ENCODE results near the gene HOXB9. TPM values are rescaled to one million over a fixed set of nuclear protein-coding genes. Genes with fewer than 3 reads are reported as not detected.

Gene HOXB9
- total RNA-seq, 1 donor from 2014 or later, result 0.13 TPM

DNA sequence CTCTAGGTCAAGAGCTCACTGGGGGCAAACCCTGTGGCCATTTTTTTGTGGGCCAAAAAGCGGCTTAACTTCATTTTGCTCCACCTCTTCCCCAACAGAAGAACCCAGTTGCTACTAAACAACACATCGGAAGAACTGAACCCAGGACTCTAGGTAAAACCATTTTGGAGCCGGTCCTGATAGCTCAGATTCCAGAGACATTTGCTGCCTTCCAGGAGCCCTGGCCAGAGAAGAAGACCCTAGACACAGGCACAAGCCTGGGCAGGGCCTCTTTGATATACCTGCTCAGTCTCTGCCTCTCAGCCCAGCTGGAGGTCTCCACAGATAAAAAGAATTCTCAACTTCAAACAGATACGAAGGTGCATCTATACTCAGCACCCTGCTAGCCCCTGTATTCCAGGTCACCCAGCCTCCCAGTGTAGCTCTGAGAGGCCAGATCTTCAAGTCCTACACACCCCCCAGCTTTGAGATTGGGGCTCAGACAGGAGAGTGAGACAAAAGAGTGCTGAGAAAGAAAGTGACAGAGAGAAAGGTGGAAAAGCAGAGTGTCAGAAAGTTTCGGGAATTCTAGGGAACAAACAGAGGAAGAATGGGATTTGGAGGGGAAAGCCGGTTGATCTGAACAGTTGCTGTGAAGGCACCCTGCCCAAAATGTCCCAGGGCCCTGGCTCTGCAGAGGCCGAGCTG is 6.6 kb upstream of the HOXB9 start:
- H3K36me3 Mint-ChIP-seq (ENCODE audit: low read depth), result no peaks in the 10 kb centered on the region
- DNase-seq (no peak), ATAC-seq (ENCODE audit: low read depth) (no peak)
- CTCF ChIA-PET, result interaction anchor here (1.6 to 1.7 kb wide), 2 partner anchors 10 to 14 kb away, joined by 6 to 9 read pairs; no protein-coding TSS in a partner anchor
- POLR2A ChIA-PET, result interaction anchor here (0.6 kb wide), 1 partner anchor 1051 kb away, joined by 5 read pairs; no protein-coding TSS in a partner anchor
- H3K27ac Mint-ChIP-seq, result no peak overlapping the region
- H3K4me1 Mint-ChIP-seq, result peaks cover 3% of the 10 kb centered on the region
- H3K9me3 Mint-ChIP-seq, result no peaks in the 10 kb centered on the region
- peaks cover 85% of the 10 kb centered on the region for H3K27me3 Mint-ChIP-seq
- TF ChIP-seq, protein P1, sequence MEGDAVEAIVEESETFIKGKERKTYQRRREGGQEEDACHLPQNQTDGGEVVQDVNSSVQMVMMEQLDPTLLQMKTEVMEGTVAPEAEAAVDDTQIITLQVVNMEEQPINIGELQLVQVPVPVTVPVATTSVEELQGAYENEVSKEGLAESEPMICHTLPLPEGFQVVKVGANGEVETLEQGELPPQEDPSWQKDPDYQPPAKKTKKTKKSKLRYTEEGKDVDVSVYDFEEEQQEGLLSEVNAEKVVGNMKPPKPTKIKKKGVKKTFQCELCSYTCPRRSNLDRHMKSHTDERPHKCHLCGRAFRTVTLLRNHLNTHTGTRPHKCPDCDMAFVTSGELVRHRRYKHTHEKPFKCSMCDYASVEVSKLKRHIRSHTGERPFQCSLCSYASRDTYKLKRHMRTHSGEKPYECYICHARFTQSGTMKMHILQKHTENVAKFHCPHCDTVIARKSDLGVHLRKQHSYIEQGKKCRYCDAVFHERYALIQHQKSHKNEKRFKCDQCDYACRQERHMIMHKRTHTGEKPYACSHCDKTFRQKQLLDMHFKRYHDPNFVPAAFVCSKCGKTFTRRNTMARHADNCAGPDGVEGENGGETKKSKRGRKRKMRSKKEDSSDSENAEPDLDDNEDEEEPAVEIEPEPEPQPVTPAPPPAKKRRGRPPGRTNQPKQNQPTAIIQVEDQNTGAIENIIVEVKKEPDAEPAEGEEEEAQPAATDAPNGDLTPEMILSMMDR (IDR thresholded peaks at IDR 0.05), result no peak
- intact Hi-C loops (cut with micrococcal nuclease), result no loop called here
- H3K4me3 Mint-ChIP-seq, result no peak overlapping the region

DNA sequence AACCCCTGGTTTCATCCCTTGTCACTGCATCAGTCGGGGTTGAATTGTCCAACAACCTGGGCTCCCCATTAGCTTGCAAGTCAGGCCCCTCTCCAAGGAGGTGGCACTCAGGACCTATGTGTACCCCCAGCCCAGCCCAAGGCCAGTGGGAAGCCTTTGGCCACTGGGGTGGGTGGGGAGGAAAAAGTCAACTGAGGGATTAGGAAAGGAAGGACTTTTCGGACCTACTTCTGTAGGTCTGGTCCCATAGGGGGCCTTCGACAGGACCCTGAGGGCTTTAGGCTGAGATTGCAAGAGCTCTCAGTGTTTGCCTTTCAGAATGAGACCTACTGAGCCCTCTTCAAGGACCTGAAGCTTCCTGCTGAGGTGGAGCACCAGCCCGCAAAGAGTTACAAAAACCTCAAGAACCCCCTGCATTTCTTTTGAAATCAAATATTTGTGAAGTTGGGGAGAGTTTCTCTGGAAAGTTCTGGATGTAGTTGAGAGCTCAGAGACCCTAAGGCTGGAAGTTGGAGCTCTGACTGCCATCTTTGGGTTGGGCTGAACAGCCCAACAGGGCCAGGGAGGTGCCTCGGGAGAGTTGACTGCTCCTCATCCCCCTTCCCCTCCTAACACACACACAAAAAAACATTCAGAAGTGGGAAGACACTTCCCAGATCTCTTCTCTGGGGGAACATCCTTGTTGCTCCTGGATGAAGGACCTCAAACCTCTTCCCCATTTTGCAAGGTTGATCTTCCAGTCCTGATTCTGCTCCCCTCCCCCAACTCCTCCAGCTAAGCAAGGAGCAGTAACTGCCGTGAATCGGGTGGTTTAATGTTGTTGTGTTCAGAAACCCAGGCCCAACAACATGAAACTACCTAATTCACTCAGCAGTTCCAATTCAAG is 5.8 kb upstream of the HOXB9 start:
- ATAC-seq (ENCODE audit: low read depth) (no peak), DNase-seq (peak; percentile 4)
- Mint-ChIP-seq H3K27me3 (peaks cover 84% of the 10 kb centered on the region), H3K36me3 (ENCODE audit: low read depth) (no peaks in the 10 kb centered on the region), H3K27ac (no peak overlapping the region), H3K4me3 (no peak overlapping the region), H3K4me1 (peaks cover 4% of the 10 kb centered on the region), H3K9me3 (no peaks in the 10 kb centered on the region)
- intact Hi-C loops (cut with micrococcal nuclease), result no loop called here
- CTCF ChIA-PET, result interaction anchor here (1.6 to 1.7 kb wide), 2 partner anchors 9 to 13 kb away, joined by 6 to 9 read pairs; no protein-coding TSS in a partner anchor
- TF ChIP-seq, protein P1 (IDR thresholded peaks at IDR 0.05), result no peak
- POLR2A ChIA-PET, result interaction anchor here (0.6 kb wide), 1 partner anchor 1051 kb away, joined by 5 read pairs; no protein-coding TSS in a partner anchor

DNA sequence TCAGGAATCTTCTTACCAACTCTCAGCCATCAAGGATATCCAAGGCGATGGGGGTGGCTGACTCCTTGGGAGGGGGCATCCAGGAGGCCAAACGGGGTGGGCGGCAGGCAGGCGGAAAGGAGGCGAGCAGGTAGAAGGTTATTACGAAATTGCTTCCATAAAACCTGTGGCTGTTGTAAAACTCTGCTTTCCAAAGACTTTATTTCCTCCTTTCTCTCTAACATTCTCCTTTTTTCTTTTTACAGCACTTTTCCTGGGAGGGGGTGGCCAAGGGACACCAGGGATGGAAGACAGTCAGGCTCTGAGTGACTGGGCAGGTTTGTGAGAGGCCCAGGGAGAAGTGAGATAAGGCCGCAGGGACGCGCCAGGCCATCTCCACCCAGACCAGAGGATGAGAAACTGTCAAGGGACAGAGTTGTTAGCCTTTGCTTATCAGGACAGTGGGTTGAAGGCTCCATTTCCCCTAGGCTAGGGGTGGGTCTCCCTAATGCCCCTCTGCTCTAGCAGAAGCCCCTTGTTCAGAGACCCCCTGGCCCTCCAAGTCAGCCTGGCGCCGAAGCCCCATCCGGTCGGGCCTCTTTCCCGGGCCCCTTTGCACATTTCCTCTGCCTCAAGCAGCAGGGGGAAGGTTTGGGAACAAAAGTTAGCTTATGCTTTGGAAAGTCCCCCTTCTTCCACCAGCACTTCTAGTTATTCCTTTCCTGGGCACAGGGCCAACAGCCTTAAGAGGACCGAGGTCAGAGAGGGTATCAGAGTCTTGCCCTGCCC is 5.0 kb upstream of the HOXB9 start:
- TF ChIP-seq, protein P1 (IDR thresholded peaks at IDR 0.05), result no peak
- ATAC-seq (ENCODE audit: low read depth), result no peak
- intact Hi-C loops (cut with micrococcal nuclease), result no loop called here
- H3K9me3 Mint-ChIP-seq, result no peaks in the 10 kb centered on the region
- peaks cover 78% of the 10 kb centered on the region for H3K27me3 Mint-ChIP-seq
- H3K36me3 Mint-ChIP-seq (ENCODE audit: low read depth), result no peaks in the 10 kb centered on the region
- DNase-seq, result no peak
- H3K27ac Mint-ChIP-seq, result no peak overlapping the region
- ChIA-PET CTCF (interaction anchor here (1.6 kb wide), 1 partner anchor 13 kb away, joined by 6 read pairs; no protein-coding TSS in a partner anchor), POLR2A (interaction anchor here (0.6 kb wide), 1 partner anchor 937 kb away, joined by 3 read pairs; the partner anchor contains the start of gene TBKBP1)
- no peak overlapping the region for H3K4me3 Mint-ChIP-seq
- peaks cover 9% of the 10 kb centered on the region for H3K4me1 Mint-ChIP-seq

DNA sequence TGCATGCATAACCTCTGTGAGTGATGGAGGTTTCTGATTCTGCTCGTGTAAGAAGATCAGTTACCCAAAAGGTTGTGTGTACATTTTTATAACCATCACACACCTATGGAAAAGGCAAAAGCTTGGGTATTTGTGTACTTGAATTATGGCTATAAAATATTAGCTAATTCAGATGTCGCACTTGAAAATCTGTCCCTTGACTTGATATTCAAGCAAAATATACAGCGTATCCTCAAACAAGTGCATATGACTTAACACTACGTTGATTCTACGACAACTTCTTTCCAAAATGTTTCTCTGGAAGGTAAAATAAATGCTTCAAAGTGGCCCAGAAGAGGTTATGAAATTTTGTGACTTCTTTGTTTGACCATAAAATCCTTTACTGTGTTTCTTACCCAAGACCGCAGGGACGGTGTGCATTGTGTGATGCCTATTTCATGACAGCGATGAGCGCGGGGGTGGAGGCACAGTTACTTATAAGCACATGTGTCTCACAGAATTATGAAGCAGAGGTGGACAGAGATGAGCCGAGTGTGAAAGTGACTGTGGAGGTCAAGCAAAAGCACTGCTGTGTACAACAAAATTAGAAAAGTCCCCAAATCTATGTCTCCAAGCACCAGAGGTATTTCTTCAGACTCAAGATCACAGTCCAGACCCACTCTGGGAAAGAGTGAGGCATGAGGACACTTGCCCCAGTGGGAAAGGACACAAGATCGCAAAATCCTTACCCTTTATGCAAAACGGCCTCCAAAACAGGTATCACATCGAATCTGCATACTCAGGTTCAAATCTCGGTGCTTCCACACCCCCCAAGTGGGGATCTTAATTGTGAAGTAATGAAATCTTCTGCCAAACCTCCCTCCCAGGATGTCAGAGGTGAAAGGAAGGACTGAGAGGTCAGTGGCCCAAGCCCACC is 4.1 kb upstream of the HOXB9 start:
- Mint-ChIP-seq H3K4me3 (no peak overlapping the region), H3K27me3 (peaks cover 73% of the 10 kb centered on the region), H3K9me3 (no peaks in the 10 kb centered on the region), H3K27ac (no peak overlapping the region), H3K4me1 (peaks cover 15% of the 10 kb centered on the region), H3K36me3 (ENCODE audit: low read depth) (no peaks in the 10 kb centered on the region)
- POLR2A ChIA-PET, result interaction anchor here (0.5 kb wide), 1 partner anchor 98 kb away, joined by 4 read pairs; the partner anchor contains the start of gene HOXB13
- intact Hi-C loops (cut with micrococcal nuclease), result no loop called here
- TF ChIP-seq, protein P1 (IDR thresholded peaks at IDR 0.05), result no peak
- ATAC-seq (ENCODE audit: low read depth) (no peak), DNase-seq (no peak)
- CTCF ChIA-PET, result interaction anchor here (1.2 kb wide), 1 partner anchor 604 kb away, joined by 3 read pairs; no protein-coding TSS in a partner anchor
